ENCODE data around the gene POLG2.

DNA sequence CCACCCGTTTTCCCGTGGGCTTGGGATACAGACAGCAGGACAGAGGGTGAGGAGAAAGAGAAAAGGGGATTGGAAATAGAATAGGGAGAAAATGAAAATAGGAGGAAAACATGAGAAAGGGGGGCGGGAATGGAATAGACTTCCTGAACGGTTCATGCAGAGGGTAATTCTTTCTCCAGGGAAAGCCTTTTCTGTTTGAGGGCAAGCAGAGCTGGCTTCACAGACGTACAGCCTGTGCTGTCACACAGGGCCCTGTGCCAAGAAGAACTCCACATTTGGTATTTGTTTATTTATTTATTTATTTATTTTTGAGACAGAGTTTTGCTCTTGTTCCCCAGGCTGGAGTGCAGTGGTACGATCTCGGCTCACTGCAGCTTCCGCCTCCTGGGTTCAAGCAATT, 35.9 kb downstream of the POLG2 start:
- TF ChIP-seq, protein P1, sequence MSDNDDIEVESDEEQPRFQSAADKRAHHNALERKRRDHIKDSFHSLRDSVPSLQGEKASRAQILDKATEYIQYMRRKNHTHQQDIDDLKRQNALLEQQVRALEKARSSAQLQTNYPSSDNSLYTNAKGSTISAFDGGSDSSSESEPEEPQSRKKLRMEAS (IDR thresholded peaks at IDR 0.05): no peak
- no peak for TF ChIP-seq MAZ (IDR thresholded peaks at IDR 0.05; ENCODE audit: borderline replicate concordance, low read depth, low read length)
- TF ChIP-seq, protein P2, sequence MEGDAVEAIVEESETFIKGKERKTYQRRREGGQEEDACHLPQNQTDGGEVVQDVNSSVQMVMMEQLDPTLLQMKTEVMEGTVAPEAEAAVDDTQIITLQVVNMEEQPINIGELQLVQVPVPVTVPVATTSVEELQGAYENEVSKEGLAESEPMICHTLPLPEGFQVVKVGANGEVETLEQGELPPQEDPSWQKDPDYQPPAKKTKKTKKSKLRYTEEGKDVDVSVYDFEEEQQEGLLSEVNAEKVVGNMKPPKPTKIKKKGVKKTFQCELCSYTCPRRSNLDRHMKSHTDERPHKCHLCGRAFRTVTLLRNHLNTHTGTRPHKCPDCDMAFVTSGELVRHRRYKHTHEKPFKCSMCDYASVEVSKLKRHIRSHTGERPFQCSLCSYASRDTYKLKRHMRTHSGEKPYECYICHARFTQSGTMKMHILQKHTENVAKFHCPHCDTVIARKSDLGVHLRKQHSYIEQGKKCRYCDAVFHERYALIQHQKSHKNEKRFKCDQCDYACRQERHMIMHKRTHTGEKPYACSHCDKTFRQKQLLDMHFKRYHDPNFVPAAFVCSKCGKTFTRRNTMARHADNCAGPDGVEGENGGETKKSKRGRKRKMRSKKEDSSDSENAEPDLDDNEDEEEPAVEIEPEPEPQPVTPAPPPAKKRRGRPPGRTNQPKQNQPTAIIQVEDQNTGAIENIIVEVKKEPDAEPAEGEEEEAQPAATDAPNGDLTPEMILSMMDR (IDR thresholded peaks at IDR 0.05): no peak
- TF ChIP-seq, protein P3, sequence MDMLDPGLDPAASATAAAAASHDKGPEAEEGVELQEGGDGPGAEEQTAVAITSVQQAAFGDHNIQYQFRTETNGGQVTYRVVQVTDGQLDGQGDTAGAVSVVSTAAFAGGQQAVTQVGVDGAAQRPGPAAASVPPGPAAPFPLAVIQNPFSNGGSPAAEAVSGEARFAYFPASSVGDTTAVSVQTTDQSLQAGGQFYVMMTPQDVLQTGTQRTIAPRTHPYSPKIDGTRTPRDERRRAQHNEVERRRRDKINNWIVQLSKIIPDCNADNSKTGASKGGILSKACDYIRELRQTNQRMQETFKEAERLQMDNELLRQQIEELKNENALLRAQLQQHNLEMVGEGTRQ (IDR thresholded peaks at IDR 0.05): no peak
- TF ChIP-seq SMC3 (IDR thresholded peaks at IDR 0.05): no peak
- no peak for TF ChIP-seq POLR2A (IDR thresholded peaks at IDR 0.05; ENCODE audit: low read length)
- TF ChIP-seq, protein P4, sequence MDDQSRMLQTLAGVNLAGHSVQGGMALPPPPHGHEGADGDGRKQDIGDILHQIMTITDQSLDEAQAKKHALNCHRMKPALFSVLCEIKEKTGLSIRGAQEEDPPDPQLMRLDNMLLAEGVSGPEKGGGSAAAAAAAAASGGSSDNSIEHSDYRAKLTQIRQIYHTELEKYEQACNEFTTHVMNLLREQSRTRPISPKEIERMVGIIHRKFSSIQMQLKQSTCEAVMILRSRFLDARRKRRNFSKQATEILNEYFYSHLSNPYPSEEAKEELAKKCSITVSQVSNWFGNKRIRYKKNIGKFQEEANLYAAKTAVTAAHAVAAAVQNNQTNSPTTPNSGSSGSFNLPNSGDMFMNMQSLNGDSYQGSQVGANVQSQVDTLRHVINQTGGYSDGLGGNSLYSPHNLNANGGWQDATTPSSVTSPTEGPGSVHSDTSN (IDR thresholded peaks at IDR 0.05): no peak
- TF ChIP-seq JUN (IDR thresholded peaks at IDR 0.05): no peak
- no peak for TF ChIP-seq RFX5 (IDR thresholded peaks at IDR 0.05)
- TF ChIP-seq HDAC2 (IDR thresholded peaks at IDR 0.05): no peak
- TF ChIP-seq, protein P5, sequence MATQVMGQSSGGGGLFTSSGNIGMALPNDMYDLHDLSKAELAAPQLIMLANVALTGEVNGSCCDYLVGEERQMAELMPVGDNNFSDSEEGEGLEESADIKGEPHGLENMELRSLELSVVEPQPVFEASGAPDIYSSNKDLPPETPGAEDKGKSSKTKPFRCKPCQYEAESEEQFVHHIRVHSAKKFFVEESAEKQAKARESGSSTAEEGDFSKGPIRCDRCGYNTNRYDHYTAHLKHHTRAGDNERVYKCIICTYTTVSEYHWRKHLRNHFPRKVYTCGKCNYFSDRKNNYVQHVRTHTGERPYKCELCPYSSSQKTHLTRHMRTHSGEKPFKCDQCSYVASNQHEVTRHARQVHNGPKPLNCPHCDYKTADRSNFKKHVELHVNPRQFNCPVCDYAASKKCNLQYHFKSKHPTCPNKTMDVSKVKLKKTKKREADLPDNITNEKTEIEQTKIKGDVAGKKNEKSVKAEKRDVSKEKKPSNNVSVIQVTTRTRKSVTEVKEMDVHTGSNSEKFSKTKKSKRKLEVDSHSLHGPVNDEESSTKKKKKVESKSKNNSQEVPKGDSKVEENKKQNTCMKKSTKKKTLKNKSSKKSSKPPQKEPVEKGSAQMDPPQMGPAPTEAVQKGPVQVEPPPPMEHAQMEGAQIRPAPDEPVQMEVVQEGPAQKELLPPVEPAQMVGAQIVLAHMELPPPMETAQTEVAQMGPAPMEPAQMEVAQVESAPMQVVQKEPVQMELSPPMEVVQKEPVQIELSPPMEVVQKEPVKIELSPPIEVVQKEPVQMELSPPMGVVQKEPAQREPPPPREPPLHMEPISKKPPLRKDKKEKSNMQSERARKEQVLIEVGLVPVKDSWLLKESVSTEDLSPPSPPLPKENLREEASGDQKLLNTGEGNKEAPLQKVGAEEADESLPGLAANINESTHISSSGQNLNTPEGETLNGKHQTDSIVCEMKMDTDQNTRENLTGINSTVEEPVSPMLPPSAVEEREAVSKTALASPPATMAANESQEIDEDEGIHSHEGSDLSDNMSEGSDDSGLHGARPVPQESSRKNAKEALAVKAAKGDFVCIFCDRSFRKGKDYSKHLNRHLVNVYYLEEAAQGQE (IDR thresholded peaks at IDR 0.05): no peak
- TF ChIP-seq, protein P6, sequence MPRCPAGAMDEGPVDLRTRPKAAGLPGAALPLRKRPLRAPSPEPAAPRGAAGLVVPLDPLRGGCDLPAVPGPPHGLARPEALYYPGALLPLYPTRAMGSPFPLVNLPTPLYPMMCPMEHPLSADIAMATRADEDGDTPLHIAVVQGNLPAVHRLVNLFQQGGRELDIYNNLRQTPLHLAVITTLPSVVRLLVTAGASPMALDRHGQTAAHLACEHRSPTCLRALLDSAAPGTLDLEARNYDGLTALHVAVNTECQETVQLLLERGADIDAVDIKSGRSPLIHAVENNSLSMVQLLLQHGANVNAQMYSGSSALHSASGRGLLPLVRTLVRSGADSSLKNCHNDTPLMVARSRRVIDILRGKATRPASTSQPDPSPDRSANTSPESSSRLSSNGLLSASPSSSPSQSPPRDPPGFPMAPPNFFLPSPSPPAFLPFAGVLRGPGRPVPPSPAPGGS (IDR thresholded peaks at IDR 0.05): no peak
